ENCODE data around the gene ADCYAP1.

Gene ADCYAP1

DNA sequence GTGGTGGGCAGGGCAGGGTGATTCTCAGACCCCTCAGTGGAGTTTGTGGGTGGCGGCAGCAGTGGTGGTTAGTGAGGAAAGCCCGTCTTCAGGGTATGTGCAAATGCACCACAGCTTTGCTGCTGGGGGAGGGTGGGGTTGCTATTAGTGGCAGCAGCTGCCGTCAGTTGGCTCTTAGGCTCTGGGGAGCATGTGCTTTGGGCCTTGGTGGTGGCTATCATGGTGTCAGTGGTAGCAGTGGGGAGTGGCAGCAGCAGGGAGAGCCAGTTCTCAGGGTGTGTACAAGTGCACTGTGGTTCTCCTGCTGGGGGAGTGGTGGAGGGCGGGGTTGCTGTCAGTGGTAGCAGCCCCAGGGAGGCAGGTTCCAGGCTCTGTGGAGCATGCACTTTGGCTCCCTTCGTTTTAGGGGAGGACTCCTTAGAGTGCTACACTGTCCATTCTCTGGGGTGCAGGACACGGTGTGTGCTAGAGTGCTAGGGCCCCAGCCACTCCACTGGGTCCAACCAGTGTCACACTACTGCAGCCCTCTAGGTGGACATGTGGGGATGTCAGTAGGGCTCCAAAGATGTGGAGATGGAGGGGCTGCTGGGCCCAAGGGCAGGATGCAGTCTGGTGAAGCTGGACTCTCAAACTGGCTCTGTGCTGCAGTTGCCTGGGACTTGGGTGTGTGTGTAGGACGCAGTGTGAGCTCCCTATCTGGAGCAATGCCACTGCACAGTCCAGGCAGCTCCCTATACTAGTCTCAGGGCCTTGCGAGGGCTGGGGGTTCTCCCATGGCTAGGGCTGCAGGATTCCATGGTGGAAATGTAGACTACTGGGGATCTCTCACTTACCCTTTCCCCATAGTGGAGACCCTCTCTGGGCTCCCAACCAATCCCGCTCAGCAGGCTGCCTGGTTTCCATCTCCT, 45.3 kb downstream of the ADCYAP1 start:
- no peak for TF ChIP-seq ZFX (IDR thresholded peaks at IDR 0.05; ENCODE audit: borderline replicate concordance)
- TF ChIP-seq, protein P1, sequence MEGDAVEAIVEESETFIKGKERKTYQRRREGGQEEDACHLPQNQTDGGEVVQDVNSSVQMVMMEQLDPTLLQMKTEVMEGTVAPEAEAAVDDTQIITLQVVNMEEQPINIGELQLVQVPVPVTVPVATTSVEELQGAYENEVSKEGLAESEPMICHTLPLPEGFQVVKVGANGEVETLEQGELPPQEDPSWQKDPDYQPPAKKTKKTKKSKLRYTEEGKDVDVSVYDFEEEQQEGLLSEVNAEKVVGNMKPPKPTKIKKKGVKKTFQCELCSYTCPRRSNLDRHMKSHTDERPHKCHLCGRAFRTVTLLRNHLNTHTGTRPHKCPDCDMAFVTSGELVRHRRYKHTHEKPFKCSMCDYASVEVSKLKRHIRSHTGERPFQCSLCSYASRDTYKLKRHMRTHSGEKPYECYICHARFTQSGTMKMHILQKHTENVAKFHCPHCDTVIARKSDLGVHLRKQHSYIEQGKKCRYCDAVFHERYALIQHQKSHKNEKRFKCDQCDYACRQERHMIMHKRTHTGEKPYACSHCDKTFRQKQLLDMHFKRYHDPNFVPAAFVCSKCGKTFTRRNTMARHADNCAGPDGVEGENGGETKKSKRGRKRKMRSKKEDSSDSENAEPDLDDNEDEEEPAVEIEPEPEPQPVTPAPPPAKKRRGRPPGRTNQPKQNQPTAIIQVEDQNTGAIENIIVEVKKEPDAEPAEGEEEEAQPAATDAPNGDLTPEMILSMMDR (IDR thresholded peaks at IDR 0.05): no peak
- H3K27ac ChIP-seq: no peak overlapping the region

GRCh38 chr18:950882-951495, 46.3 kb downstream of the ADCYAP1 start:
- TF ChIP-seq, protein P1 (IDR thresholded peaks at IDR 0.05): no peak
- TF ChIP-seq ZFX (IDR thresholded peaks at IDR 0.05; ENCODE audit: borderline replicate concordance): no peak
- no peak overlapping the region for H3K27ac ChIP-seq

GRCh38 chr18:955384-956066, 50.9 kb downstream of the ADCYAP1 start:
- H3K27ac ChIP-seq: no peak overlapping the region
- TF ChIP-seq, protein P1 (IDR thresholded peaks at IDR 0.05): no peak
- TF ChIP-seq ZFX (IDR thresholded peaks at IDR 0.05; ENCODE audit: borderline replicate concordance): no peak

GRCh38 chr18:957829-958228, 53.2 kb downstream of the ADCYAP1 start:
- H3K27ac ChIP-seq: no peak overlapping the region
- TF ChIP-seq, protein P1 (IDR thresholded peaks at IDR 0.05): no peak
- no peak for TF ChIP-seq ZFX (IDR thresholded peaks at IDR 0.05; ENCODE audit: borderline replicate concordance)

GRCh38 chr18:959854-960253, 55.2 kb downstream of the ADCYAP1 start:
- no peak for TF ChIP-seq ZFX (IDR thresholded peaks at IDR 0.05; ENCODE audit: borderline replicate concordance)
- TF ChIP-seq, protein P1 (IDR thresholded peaks at IDR 0.05): no peak
- H3K27ac ChIP-seq: no peak overlapping the region
